GM12878 (cell line): Measurements from ENCODE around the gene TSPAN5. TPM values are rescaled to one million over a fixed set of nuclear protein-coding genes. Genes with fewer than 3 reads are reported as not detected.

Experiments used
- ATF2 ChIP-seq: IDR thresholded peaks from 2 replicates; pipeline ENCODE4 v1.6.1; 2012; ENCODE audit warnings: low read length, inconsistent platforms
- HSF1 ChIP-seq: fragments of 150-350 bp; IDR thresholded peaks from 2 replicates; pipeline ENCODE4 v1.6.1; 2014; ENCODE audit warnings: mild to moderate bottlenecking, low read depth, low read length
- STAT1 ChIP-seq: fragments of 450-650 bp; conservative IDR thresholded peaks from 2 replicates; pipeline ENCODE4 v1.6.1; 2014; ENCODE audit warnings: antibody characterized with exemption, mild to moderate bottlenecking
- STAT3 ChIP-seq: IDR thresholded peaks from 2 replicates; pipeline ENCODE4 v1.6.1; 2011; ENCODE audit warnings: low read depth, low read length, improper control_type of control experiment
- TBL1XR1 ChIP-seq: IDR thresholded peaks from 2 replicates; pipeline ENCODE4 v1.6.1; 2012; ENCODE audit warnings: low read depth, low read length, improper control_type of control experiment
- polyA plus RNA-seq, 11 experiments: library from polyadenylated mRNA; depleted of rRNA in 4 of 11; unstranded in 6 of 11; stranded (reverse) in 5 of 11; fragments of >200 nt; fragmentation: Nextera tagmentation in 4 of 11; fragmentation: Illumina TruSeq in 1 of 11; extraction: Ambion mirVana in 4 of 11; extraction: Trizol in 1 of 11; gene quantifications; 1 replicate in 1 of 11; 2 replicates in 10 of 11; pipeline versions ENCODE4 v1.2.1 to v1.2.3, GENCODE V29; 2011 to 2016; ENCODE audit warnings: inconsistent platforms in 2 of 11, missing spikeins in 2 of 11, low read depth in 1 of 11
- total RNA-seq, 4 experiments: library from RNA; depleted of rRNA in 3 of 4; stranded (reverse); fragments of >200 nt in 3 of 4; fragmentation: Illumina TruSeq in 1 of 4; extraction: Trizol in 1 of 4; gene quantifications; 2 replicates each; pipeline versions ENCODE4 v1.2.1 to v1.2.3, GENCODE V29; 2013 to 2021
- TF ChIP-seq, protein P1 (sequence below): fragments of 450-650 bp; conservative IDR thresholded peaks from 2 replicates; pipeline ENCODE4 v1.6.1; 2017; ENCODE audit warnings: mild to moderate bottlenecking, moderate library complexity
- TF ChIP-seq, protein P2 (sequence below): IDR thresholded peaks from 2 replicates; pipeline ENCODE4 v1.6.1; 2012; ENCODE audit warnings: low read depth, low read length, improper control_type of control experiment

The TSPAN5 gene
- total and polyA plus RNA-seq, 10 of the 15 experiments (the other 5 are each of a cell fraction or from before 2014, with no cell fraction given) = 0.09 to 8.2 (median 0.27) TPM

- TF ChIP-seq, protein P1, sequence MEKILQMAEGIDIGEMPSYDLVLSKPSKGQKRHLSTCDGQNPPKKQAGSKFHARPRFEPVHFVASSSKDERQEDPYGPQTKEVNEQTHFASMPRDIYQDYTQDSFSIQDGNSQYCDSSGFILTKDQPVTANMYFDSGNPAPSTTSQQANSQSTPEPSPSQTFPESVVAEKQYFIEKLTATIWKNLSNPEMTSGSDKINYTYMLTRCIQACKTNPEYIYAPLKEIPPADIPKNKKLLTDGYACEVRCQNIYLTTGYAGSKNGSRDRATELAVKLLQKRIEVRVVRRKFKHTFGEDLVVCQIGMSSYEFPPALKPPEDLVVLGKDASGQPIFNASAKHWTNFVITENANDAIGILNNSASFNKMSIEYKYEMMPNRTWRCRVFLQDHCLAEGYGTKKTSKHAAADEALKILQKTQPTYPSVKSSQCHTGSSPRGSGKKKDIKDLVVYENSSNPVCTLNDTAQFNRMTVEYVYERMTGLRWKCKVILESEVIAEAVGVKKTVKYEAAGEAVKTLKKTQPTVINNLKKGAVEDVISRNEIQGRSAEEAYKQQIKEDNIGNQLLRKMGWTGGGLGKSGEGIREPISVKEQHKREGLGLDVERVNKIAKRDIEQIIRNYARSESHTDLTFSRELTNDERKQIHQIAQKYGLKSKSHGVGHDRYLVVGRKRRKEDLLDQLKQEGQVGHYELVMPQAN = no peak
- TF ChIP-seq, protein P2, sequence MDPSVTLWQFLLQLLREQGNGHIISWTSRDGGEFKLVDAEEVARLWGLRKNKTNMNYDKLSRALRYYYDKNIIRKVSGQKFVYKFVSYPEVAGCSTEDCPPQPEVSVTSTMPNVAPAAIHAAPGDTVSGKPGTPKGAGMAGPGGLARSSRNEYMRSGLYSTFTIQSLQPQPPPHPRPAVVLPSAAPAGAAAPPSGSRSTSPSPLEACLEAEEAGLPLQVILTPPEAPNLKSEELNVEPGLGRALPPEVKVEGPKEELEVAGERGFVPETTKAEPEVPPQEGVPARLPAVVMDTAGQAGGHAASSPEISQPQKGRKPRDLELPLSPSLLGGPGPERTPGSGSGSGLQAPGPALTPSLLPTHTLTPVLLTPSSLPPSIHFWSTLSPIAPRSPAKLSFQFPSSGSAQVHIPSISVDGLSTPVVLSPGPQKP = no peak
- no peak for TF ChIP-seq TBL1XR1
- no peak for TF ChIP-seq STAT1
- no peak for TF ChIP-seq ATF2
- TF ChIP-seq HSF1 = no peak
- TF ChIP-seq STAT3 = no peak
Observed at GRCh38 chr4:98524230-98524629, 134.2 kb downstream of the TSPAN5 start (continued).
